ENCODE data around the gene SFSWAP. TPM values are rescaled to one million over a fixed set of nuclear protein-coding genes. Genes with fewer than 3 reads are reported as not detected.
A peak's percentile ranks its signal among the peaks of the same experiment; 100 is the strongest.
"Not testable (repeated sequence)": the region's sequence is repeated elsewhere in the genome, so short reads cannot be mapped to it uniquely, and the experiment has no call there.

SFSWAP gene
- total RNA-seq (2014; rRNA removed; shearing (Covaris generic)), result 21.4 and 23.7 TPM in 2 replicates

GRCh38 chr12:131710464-131711457, at the start of gene SFSWAP:
SFSWAP (plus strand) TSS chr12:131711090; CDS start chr12:131711230, 140 bp downstream.
- peak; percentile 78 for DNase-seq (ENCODE audit: low spot score)
- in situ Hi-C loops (cut with HindIII; ENCODE audit: low sequenced_read_pairs), result no loop called here

- in situ Hi-C loops (cut with HindIII; ENCODE audit: low sequenced_read_pairs); DNase-seq (ENCODE audit: low spot score): not testable (repeated sequence)
These were observed 49.5 kb upstream of the SFSWAP start for GRCh38 chr12:131661170-131661985.

- in situ Hi-C loops (cut with HindIII; ENCODE audit: low sequenced_read_pairs); DNase-seq (ENCODE audit: low spot score): not testable (repeated sequence)
These were observed 49.0 kb upstream of the SFSWAP start for GRCh38 chr12:131661986-131662288.

GRCh38 chr12:131662346-131662745, 48.5 kb upstream of the SFSWAP start:
- in situ Hi-C loops (cut with HindIII; ENCODE audit: low sequenced_read_pairs); DNase-seq (ENCODE audit: low spot score): not testable (repeated sequence)

- in situ Hi-C loops (cut with HindIII; ENCODE audit: low sequenced_read_pairs); DNase-seq (ENCODE audit: low spot score): not testable (repeated sequence)
These were observed 45.2 kb upstream of the SFSWAP start for GRCh38 chr12:131665666-131666065.

GRCh38 chr12:131666486-131666885, 44.4 kb upstream of the SFSWAP start:
- DNase-seq (ENCODE audit: low spot score); in situ Hi-C loops (cut with HindIII; ENCODE audit: low sequenced_read_pairs): not testable (repeated sequence)

- in situ Hi-C loops (cut with HindIII; ENCODE audit: low sequenced_read_pairs); DNase-seq (ENCODE audit: low spot score): not testable (repeated sequence)
These were observed 43.8 kb upstream of the SFSWAP start for GRCh38 chr12:131666978-131667601.

- in situ Hi-C loops (cut with HindIII; ENCODE audit: low sequenced_read_pairs), result no loop called here
- DNase-seq (ENCODE audit: low spot score), result no peak
These were observed 39.6 kb upstream of the SFSWAP start for GRCh38 chr12:131671276-131671675.

GRCh38 chr12:131671871-131672270, 39.0 kb upstream of the SFSWAP start:
- in situ Hi-C loops (cut with HindIII; ENCODE audit: low sequenced_read_pairs), result no loop called here
- DNase-seq (ENCODE audit: low spot score), result no peak

- in situ Hi-C loops (cut with HindIII; ENCODE audit: low sequenced_read_pairs), result no loop called here
These were observed 38.5 kb upstream of the SFSWAP start for GRCh38 chr12:131672311-131672940.

GRCh38 chr12:131672941-131673887, 37.7 kb upstream of the SFSWAP start:
- DNase-seq (ENCODE audit: low spot score), result no peak
- in situ Hi-C loops (cut with HindIII; ENCODE audit: low sequenced_read_pairs), result no loop called here

More at GRCh38 chr12:131672311-131672940, 38.5 kb upstream of the SFSWAP start:
- DNase-seq (ENCODE audit: low spot score), result no peak

- no peak for DNase-seq (ENCODE audit: low spot score)
- in situ Hi-C loops (cut with HindIII; ENCODE audit: low sequenced_read_pairs), result no loop called here
These were observed 37.0 kb upstream of the SFSWAP start for GRCh38 chr12:131673888-131674257.

GRCh38 chr12:131674373-131674772, 36.5 kb upstream of the SFSWAP start:
- in situ Hi-C loops (cut with HindIII; ENCODE audit: low sequenced_read_pairs), result no loop called here
- DNase-seq (ENCODE audit: low spot score), result no peak

GRCh38 chr12:131675126-131676080, 35.5 kb upstream of the SFSWAP start:
- in situ Hi-C loops (cut with HindIII; ENCODE audit: low sequenced_read_pairs), result no loop called here
- no peak for DNase-seq (ENCODE audit: low spot score)

- no peak for DNase-seq (ENCODE audit: low spot score)
- in situ Hi-C loops (cut with HindIII; ENCODE audit: low sequenced_read_pairs), result no loop called here
These were observed 34.3 kb upstream of the SFSWAP start for GRCh38 chr12:131676544-131676943.

GRCh38 chr12:131677067-131677466, 33.8 kb upstream of the SFSWAP start:
- in situ Hi-C loops (cut with HindIII; ENCODE audit: low sequenced_read_pairs); DNase-seq (ENCODE audit: low spot score): not testable (repeated sequence)

GRCh38 chr12:131677699-131678098, 33.2 kb upstream of the SFSWAP start:
- no peak for DNase-seq (ENCODE audit: low spot score)
- in situ Hi-C loops (cut with HindIII; ENCODE audit: low sequenced_read_pairs), result no loop called here

Measured in G401 (cell line).